A549 (cell line): ENCODE results near the gene BPIFA3. TPM values are rescaled to one million over a fixed set of nuclear protein-coding genes. Genes with fewer than 3 reads are reported as not detected.

Experiments used
- ATAC-seq, 2 experiments: fragments of 200-7000 bp in 1 of 2; fragments of >200 bp in 1 of 2; cut with Nextera tagmentation in 1 of 2; cut with Tn5 transposase in 1 of 2; 3 replicates each; pipeline versions ENCODE4 v1.8.0 to v1.9.1; 2018 to 2020; ENCODE audit warnings: mild to moderate bottlenecking in 1 of 2, moderate library complexity in 1 of 2
- CTCF ChIA-PET: fragments of 300-600 bp; sonication (Branson Sonifier 250); formaldehyde crosslinking; extraction: SDS; loops from one replicate; lab custom pipeline; 2021; ENCODE audit warnings: antibody characterized with exemption, inconsistent platforms; lab: Yijun Ruan, JAX
- POLR2A ChIA-PET: fragments of 350-600 bp; formaldehyde crosslinking; extraction: SDS; loops from one replicate; lab custom pipeline; 2021; ENCODE audit warnings: antibody characterized with exemption, inconsistent platforms; lab: Yijun Ruan, JAX
- DNase-seq, 2 experiments: peaks; one replicate each; pipeline versions ENCODE4 v3.0.0 to v3.0.0-alpha.2; 2011 to 2016; ENCODE audit warnings: low read depth in 1 of 2, low spot score in 1 of 2
- FAIRE-seq: peaks from 2 replicates; lab custom pipeline; 2011; peaks lifted over from hg19 to GRCh38; lab: Jason Lieb, UNC
- H3K27ac ChIP-seq, 2 experiments: fragments of >200 bp; sonication (Bioruptor Twin); formaldehyde crosslinking; 3 replicates each; pipeline ENCODE4 v1.5.1; 2016 to 2017
- H3K4me1 ChIP-seq: fragments of >200 bp; sonication (Bioruptor Twin); formaldehyde crosslinking; 3 replicates; pipeline ENCODE4 v1.6.1; 2016
- H3K4me2 ChIP-seq: fragments of >200 bp; sonication (Bioruptor Twin); formaldehyde crosslinking; 3 replicates; pipeline ENCODE4 v1.6.1; 2016
- H3K4me3 ChIP-seq: fragments of >200 bp; sonication (Bioruptor Twin); formaldehyde crosslinking; 3 replicates; pipeline ENCODE4 v1.5.1; 2016
- H3K9me3 ChIP-seq: fragments of >200 bp; sonication (Bioruptor Twin); formaldehyde crosslinking; 3 replicates; pipeline ENCODE4 v1.6.1; 2016
- ATOH8 ChIP-seq: fragments of 250-450 bp; sonication (Bioruptor Pico); IDR thresholded peaks from 2 replicates; pipeline ENCODE4 v1.5.0; 2020; ENCODE audit warnings: low read depth, mild to moderate bottlenecking, moderate library complexity
- BCL3 ChIP-seq: fragments of >200 bp; sonication (Bioruptor Twin); formaldehyde crosslinking; IDR thresholded peaks from 3 replicates; pipeline ENCODE4 v1.6.1; 2016
- E2F6 ChIP-seq: IDR thresholded peaks from 2 replicates; pipeline ENCODE4 v1.6.1; 2012; ENCODE audit warnings: low read depth, borderline replicate concordance
- ELK1 ChIP-seq: fragments of 150-350 bp; IDR thresholded peaks from 2 replicates; pipeline ENCODE4 v1.6.1; 2014; ENCODE audit warnings: low read depth, mild to moderate bottlenecking, low read length
- EP300 ChIP-seq, 2 experiments: fragments of >200 bp; sonication (Bioruptor Twin); formaldehyde crosslinking; IDR thresholded peaks; 2 replicates in 1 of 2; 3 replicates in 1 of 2; pipeline ENCODE4 v1.6.1; 2016 to 2017
- ESRRA ChIP-seq: fragments of 150-350 bp; IDR thresholded peaks from 2 replicates; pipeline ENCODE4 v1.6.1; 2014; ENCODE audit warnings: mild to moderate bottlenecking, low read length, borderline replicate concordance
- GATA3 ChIP-seq: IDR thresholded peaks from 2 replicates; pipeline ENCODE4 v1.6.1; 2012; ENCODE audit warnings: borderline replicate concordance
- HDAC2 ChIP-seq: fragments of 200-600 bp; sonication (generic); IDR thresholded peaks from 2 replicates; pipeline ENCODE4 v1.6.1; 2016
- HMGXB4 ChIP-seq: fragments of 250-450 bp; sonication (Bioruptor Pico); IDR thresholded peaks from 2 replicates; pipeline ENCODE4 v1.5.0; 2021; ENCODE audit warnings: mild to moderate bottlenecking, moderate library complexity, borderline replicate concordance
- HOXA7 ChIP-seq: fragments of 250-450 bp; sonication (Bioruptor Pico); IDR thresholded peaks from 2 replicates; pipeline ENCODE4 v1.5.0; 2020; ENCODE audit warnings: mild to moderate bottlenecking, moderate library complexity
- NPAS2 ChIP-seq: fragments of 250-450 bp; sonication (Bioruptor Pico); IDR thresholded peaks from 2 replicates; pipeline ENCODE4 v1.8.0; 2022; ENCODE audit warnings: mild to moderate bottlenecking, moderate library complexity, borderline replicate concordance
- PHF8 ChIP-seq: fragments of 200-600 bp; sonication (generic); IDR thresholded peaks from 2 replicates; pipeline ENCODE4 v1.6.1; 2016; ENCODE audit warnings: low read depth, mild to moderate bottlenecking, antibody characterized with exemption, moderate library complexity, borderline replicate concordance
- POLR2A ChIP-seq: IDR thresholded peaks from 2 replicates; pipeline ENCODE4 v1.6.1; 2012; ENCODE audit warnings: mild to moderate bottlenecking, low read length
- RARB ChIP-seq: fragments of 250-450 bp; sonication (Bioruptor Pico); IDR thresholded peaks from 2 replicates; pipeline ENCODE4 v1.8.0; 2021; ENCODE audit warnings: mild to moderate bottlenecking, moderate library complexity
- RNF2 ChIP-seq: fragments of 200-600 bp; sonication (generic); IDR thresholded peaks from 2 replicates; pipeline ENCODE4 v1.6.1; 2016; ENCODE audit warnings: low read depth, mild to moderate bottlenecking, antibody characterized with exemption, moderate library complexity, borderline replicate concordance
- SMC3 ChIP-seq: fragments of >200 bp; sonication (Bioruptor Twin); formaldehyde crosslinking; IDR thresholded peaks from 3 replicates; pipeline ENCODE4 v1.6.1; 2018; ENCODE audit warnings: inconsistent platforms
- TFCP2L1 ChIP-seq: fragments of 250-450 bp; sonication (Bioruptor Pico); IDR thresholded peaks from 2 replicates; pipeline ENCODE4 v1.5.0; 2021; ENCODE audit warnings: mild to moderate bottlenecking
- USF2 ChIP-seq: fragments of 450-650 bp; IDR thresholded peaks from 2 replicates; pipeline ENCODE4 v1.6.1; 2014; ENCODE audit warnings: antibody characterized with exemption
- ZFP36 ChIP-seq: fragments of 450-650 bp; IDR thresholded peaks from 2 replicates; pipeline ENCODE4 v1.6.1; 2014; ENCODE audit warnings: borderline replicate concordance; ENCODE audit not compliant: partially characterized antibody
- ZNF302 ChIP-seq: fragments of 250-450 bp; sonication (Bioruptor Pico); IDR thresholded peaks from 2 replicates; pipeline ENCODE4 v1.9.0; 2021; ENCODE audit warnings: inconsistent platforms, mild to moderate bottlenecking, moderate library complexity
- ZSCAN20 ChIP-seq: fragments of 250-450 bp; sonication (Bioruptor Pico); IDR thresholded peaks from 2 replicates; pipeline ENCODE4 v1.8.0; 2022; ENCODE audit warnings: mild to moderate bottlenecking, moderate library complexity
- WGBS: methylation state at CpG from one replicate; pipeline ENCODE4 v1.1.6; 2017; ENCODE audit errors: missing lambda C conversion rate; 5-methylcytosine and 5-hydroxymethylcytosine counted together
- polyA plus RNA-seq, 4 experiments: library from polyadenylated mRNA; depleted of rRNA in 3 of 4; stranded (reverse); fragments of >200 nt; fragmentation: RNase III in 1 of 4; extraction: RNeasy Plus Mini Kit Qiagen cat#74134 plus additional on column Dnase treatment in 1 of 4; gene quantifications; 2 replicates in 3 of 4; 3 replicates in 1 of 4; pipeline ENCODE4 v1.2.3, GENCODE V29; 2011 to 2017

The BPIFA3 gene
- polyA plus RNA-seq, 2 of the 4 experiments (the other 2 are of a cell fraction), result not detected

GRCh38 chr20:33242319-33243100 lies 25.4 kb downstream of the BPIFA3 start:
- POLR2A ChIA-PET, result no interaction called here
- WGBS, result 9% methylated on average over 7 of the region's 7 CpGs
- no peak for TF ChIP-seq RARB (CRISPR knock-in tag)
- no peak for TF ChIP-seq ZNF302 (CRISPR knock-in tag)
- TF ChIP-seq GATA3, result no peak
- no peak for TF ChIP-seq TFCP2L1 (CRISPR knock-in tag)
- TF ChIP-seq HOXA7 (CRISPR knock-in tag), result no peak
- no peak overlapping the region for H3K27ac ChIP-seq
- H3K9me3 ChIP-seq, result no peaks in the 10 kb centered on the region
- CTCF ChIA-PET, result no interaction called here
- ATAC-seq (no peak), FAIRE-seq (no peak), DNase-seq (no peak)
- H3K4me3 ChIP-seq, result no peak overlapping the region
- no peak overlapping the region for H3K4me2 ChIP-seq
- H3K4me1 ChIP-seq, result no peaks in the 10 kb centered on the region

- H3K4me1 ChIP-seq, result no peaks in the 10 kb centered on the region
- no peak overlapping the region for H3K4me3 ChIP-seq
- FAIRE-seq, result no peak
- no peak overlapping the region for H3K4me2 ChIP-seq
- TF ChIP-seq USF2 (no peak), RNF2 (no peak), ZFP36 (no peak), BCL3 (no peak), POLR2A (no peak), ZSCAN20 (CRISPR knock-in tag) (no peak), E2F6 (no peak)
- TF ChIP-seq, all 56 proteins: peak for 0
- H3K27ac ChIP-seq, result no peak overlapping the region
- DNase-seq (no peak), ATAC-seq (no peak)
- WGBS, result 36% methylated on average over 3 of the region's 3 CpGs
- ChIA-PET POLR2A (no interaction called here), CTCF (interaction anchor here (0.8 to 1.2 kb wide), 3 partner anchors 25 to 150 kb away, joined by 3 to 6 read pairs (median 3); no protein-coding TSS in a partner anchor)
- no peaks in the 10 kb centered on the region for H3K9me3 ChIP-seq
Measured at GRCh38 chr20:33246077-33246476, 28.9 kb downstream of the BPIFA3 start.

GRCh38 chr20:33249456-33249855 lies 32.3 kb downstream of the BPIFA3 start:
- Histone ChIP-seq H3K4me3 (no peak overlapping the region), H3K4me2 (no peak overlapping the region), H3K9me3 (no peaks in the 10 kb centered on the region), H3K4me1 (no peaks in the 10 kb centered on the region), H3K27ac (no peak overlapping the region)
- 78% methylated on average over 1 of the region's 1 CpG for WGBS
- ChIA-PET CTCF (interaction anchor here (1.0 kb wide), 1 partner anchor 10 kb away, joined by 5 read pairs; no protein-coding TSS in a partner anchor), POLR2A (no interaction called here)
- FAIRE-seq (no peak), ATAC-seq (no peak), DNase-seq (no peak)
- TF ChIP-seq HMGXB4 (CRISPR knock-in tag) (no peak), BCL3 (no peak), ESRRA (no peak), PHF8 (no peak), ATOH8 (CRISPR knock-in tag) (no peak), ELK1 (no peak), EP300 (IDR thresholded peaks at IDR 0.05) (no peak), USF2 (no peak), HDAC2 (no peak), ZFP36 (no peak), RNF2 (no peak), SMC3 (no peak), NPAS2 (CRISPR knock-in tag) (no peak), E2F6 (no peak), RARB (CRISPR knock-in tag) (no peak)
